Stimulated activated CD4-positive, alpha-beta T cell treated with anti-CD3 and anti-CD28 coated beads, Interleukin-12 subunit alpha, Interleukin-12 subunit beta, amount 100 ng/mL, for 24 hours (primary cell): ENCODE data around the gene ATP2B2.

Experiments used
- DNase-seq, 2 experiments: peaks; one replicate each; pipeline ENCODE4 v3.0.0-alpha.2; 2020; ENCODE audit warnings: low read depth in 2 of 2

ATP2B2 gene

DNA sequence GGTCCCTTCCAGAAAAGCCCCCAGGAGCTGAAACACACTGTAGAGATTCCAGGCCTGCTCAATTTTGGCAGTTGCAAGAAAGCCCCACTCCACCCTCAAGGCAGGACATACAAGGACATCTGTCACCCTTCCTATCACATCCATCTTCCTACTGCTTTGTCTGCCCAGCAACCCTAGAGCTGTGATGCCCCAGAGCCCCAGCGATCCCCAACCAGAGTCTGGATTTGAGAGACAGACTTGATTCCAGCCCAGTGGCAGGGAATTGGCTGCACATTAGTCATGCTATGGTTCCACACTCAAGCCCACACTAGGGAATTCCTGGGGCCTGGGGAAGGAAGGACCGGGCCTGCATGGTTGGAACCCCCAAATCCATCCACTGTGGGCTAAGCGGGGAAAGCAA is 56.8 kb downstream of the ATP2B2 start:
- no peak for DNase-seq

DNA sequence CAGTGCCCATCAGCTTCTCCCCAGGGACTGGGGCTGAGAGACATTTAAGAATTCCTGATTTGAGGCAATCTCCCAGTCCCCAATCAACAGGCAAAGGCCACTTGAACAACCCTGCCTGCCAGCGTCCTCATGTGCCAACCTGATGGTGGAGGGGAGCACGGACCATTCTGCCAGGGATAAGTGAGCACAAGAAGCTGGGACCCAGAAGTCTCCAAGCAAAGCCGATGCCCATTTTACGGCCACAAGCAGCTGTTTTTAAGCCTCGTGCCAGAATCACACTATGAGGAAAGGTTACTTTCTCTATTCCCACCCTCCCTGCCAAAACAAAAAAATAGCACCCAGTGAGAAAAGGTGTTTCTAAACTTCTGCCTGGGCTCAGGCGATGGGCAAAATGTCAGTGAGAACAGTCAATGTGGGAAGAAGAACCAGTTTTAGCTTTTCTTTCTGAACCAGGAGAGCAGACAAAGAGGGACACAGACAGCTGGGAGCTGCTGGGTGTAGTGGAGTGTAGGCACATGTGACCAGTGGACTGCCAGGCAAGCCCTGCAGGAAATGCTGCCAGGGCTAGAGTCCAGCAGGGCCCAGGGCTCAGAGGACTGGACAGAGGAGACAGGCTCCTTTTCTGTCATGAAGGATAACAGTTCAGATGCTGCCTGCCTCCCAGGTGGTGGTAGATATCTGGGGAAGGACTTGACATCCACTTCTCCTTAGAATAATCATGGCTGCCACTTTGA is 57.7 kb downstream of the ATP2B2 start:
- no peak for DNase-seq

DNA sequence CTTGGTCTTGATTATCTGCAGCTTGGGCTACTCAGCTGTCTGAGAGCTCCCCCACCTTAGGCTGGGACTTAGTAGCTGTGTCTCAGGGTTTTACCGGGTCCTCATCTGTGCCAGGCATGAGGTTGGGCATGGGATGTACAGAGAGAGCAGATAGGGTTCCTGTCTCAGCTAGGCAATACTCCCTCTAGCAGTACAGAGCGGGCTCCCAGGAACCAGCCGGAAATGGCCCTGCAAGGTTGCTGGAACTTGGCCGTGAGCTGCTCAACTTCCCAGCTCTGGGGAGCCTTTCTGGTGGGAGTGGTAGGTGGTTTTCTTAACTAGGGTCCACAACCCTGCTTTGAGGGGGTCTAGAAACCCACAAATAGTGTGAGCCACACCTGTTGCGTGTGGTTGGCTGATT is 58.3 kb downstream of the ATP2B2 start:
- DNase-seq = no peak

DNA sequence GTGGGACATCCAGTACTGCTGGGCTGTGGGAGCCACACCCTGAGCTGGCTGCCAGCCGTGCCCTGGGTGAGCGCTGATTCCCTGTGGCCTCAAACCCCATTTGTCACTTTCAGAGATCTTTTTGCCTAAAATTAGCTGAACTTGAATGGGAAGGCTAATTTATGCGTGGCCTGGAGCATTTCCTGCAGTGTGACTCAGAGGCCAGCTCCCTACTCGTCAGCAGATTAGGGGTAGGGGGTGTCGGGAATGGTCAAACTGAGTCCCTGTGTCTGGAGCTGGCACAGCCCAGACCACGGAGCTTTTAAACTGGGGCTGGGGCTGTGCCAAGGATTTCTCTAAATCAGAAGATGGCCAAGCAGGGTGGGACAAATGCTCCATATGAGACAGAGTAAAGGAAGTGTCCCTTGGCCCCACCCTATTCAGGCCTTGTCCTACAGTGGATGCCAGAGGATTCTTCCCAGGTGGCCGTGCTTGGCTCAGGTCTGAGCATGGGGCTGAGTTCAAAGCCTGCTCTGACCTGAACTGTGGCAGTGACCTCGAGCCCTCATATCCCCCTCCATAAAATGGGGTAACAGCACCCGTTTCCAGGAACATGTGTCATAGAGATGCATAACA is 59.7 kb downstream of the ATP2B2 start:
- no peak for DNase-seq

DNA sequence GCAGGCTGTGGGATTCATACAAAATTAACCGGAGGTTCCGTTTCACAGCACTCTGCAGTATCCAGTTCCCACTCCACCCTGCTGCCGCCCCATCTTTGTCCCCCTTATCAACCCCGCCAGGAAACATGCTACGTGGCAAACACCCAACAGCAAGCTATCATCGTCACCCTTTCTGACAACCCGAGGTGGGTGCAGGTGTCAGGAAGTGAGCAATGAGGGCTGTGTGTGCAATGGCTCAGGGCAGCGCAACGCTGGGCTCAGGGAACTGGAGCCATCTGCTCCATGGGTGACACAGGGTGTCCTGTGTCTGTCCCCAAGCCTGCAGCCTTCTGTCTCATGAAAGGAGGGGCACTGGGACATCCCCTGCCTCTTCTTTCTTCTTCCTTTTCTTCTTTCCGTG is 60.9 kb downstream of the ATP2B2 start:
- DNase-seq = no peak

DNA sequence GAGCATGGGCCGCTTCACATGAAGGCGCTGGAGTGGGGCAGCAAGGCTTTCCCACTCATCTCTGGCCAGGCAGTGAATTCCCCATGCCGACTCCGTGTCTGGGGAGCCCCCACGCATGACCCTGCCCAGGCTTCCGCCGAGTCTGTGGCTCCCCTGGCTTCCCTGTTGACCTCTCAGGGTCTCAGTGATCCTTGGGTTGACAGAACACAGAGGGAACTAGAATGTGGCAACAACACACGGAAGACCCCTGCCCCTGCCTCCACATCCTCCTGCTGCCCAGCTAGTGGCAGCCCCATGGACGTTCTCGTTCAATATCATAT is 61.3 kb downstream of the ATP2B2 start:
- DNase-seq = no peak

DNA sequence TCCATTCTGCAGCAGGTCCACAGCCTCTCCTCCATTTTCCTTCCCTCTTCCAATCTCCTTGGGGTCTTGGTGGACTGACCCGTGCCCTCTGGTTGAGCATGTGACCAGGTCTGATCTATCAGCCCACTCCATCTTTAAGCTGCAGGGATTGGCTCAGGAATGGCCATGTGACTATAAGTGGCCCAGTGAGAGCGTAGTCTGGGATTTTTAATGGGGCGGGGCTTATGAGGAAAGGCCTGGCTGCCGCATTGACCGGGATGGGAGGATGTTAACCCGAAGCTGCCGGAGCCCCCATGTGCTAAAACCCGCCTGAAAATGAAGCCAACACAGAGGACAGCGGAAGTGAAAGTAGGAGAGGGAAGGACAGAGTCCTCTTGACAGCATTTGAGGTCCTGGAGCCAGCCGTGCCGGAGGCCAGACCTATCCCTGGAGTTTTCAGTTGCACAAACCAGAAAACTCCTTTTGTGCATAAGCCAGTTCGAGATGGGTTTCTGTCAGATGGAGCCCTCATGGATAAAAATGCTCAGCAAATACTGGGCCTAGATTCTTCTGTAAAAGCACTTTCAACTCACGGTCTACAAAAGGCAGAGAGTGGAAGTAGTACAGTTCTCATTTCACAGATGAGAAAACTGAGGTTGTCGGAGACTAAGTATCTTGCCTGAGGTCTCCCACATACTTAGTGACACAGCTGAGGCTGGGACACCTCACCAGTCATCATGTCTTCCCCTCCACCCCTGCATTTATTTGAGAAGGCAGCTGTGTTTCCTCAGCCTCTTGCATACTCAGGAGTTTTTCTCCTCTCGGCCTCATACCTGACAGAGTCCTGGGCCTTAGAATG is 61.9 kb downstream of the ATP2B2 start:
- DNase-seq = no peak

DNA sequence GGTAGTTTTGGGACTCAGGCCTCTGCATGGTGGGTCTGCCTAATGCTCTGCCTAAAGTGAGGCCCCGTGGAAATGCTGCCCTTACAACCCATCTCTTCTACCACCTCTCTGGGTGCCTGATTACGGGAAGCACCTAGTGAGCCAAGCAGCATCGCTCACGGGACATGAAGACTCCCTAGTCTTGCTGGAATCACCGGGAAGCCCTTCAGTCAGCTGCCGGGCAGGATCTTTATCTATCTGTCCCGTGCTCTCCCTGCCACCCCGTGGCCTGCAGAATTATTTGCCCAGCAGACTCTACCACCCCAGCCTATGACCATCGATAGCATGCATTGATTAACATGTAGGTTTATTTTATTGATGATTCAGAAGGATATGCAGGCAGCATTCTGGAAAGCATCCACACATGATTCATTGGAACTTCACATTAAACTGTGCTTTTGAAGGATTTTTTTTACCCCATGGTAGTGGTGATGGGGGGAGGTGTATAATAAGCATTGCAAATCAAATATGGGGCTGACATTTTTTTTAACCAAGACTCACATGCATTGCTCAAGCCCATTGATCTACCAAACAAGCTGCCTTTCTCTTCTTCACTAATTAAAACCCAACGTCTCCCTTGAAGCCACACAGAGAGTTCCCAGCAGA is 63.1 kb downstream of the ATP2B2 start:
- no peak for DNase-seq

DNA sequence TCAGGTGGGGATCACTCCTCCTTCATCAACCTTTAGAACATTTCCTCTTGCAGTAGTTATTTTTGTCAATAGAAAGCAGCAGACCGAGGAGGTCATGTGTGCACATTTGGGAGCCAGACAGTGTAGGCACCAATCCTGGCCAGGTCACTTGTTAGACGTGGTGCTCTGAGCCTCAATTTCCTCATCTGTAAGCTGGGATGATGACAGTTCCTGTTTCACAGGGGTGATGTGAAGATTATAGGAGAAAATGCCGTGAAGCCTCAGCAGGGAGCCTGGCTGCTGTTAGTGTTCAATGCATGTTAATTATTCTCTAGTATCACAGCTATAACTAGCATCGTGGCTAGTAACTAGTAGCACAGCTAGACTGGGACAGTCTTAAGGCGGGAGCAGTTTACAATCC is 64.7 kb downstream of the ATP2B2 start:
- DNase-seq = no peak

DNA sequence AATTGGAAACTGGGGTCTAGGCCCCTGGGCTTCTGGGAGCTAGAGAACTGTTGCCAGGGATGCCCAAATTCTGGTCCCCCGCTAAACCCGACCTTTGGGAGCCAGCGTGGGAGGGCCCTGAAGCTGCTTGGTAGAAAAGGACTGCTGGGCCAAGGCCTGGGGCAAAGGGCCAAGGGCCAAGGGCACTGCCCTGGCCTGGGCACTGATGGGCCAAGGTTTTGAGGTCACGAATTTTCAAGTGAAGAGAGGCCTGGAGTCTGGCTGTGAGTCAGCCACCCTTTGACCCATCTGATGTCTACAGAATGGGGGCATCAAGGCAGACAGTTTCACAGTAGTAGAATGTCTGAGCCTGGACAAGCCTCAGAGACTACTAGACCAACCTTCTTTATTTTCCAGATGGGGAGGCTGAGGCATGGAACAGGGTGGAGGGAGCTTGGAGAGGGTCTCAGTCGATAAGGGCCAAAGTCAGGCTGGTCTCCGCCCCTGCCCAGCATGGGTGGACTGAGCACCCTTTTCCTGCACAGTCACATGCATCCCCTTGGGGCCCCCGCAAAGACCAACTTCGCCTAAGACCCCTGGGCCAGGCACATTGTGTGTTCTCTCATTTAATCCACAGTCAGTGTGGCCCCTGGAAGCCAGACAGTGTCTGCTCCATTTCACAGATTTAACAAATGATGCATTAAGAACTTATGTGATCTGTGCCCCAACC is 66.3 kb downstream of the ATP2B2 start:
- DNase-seq = no peak

DNA sequence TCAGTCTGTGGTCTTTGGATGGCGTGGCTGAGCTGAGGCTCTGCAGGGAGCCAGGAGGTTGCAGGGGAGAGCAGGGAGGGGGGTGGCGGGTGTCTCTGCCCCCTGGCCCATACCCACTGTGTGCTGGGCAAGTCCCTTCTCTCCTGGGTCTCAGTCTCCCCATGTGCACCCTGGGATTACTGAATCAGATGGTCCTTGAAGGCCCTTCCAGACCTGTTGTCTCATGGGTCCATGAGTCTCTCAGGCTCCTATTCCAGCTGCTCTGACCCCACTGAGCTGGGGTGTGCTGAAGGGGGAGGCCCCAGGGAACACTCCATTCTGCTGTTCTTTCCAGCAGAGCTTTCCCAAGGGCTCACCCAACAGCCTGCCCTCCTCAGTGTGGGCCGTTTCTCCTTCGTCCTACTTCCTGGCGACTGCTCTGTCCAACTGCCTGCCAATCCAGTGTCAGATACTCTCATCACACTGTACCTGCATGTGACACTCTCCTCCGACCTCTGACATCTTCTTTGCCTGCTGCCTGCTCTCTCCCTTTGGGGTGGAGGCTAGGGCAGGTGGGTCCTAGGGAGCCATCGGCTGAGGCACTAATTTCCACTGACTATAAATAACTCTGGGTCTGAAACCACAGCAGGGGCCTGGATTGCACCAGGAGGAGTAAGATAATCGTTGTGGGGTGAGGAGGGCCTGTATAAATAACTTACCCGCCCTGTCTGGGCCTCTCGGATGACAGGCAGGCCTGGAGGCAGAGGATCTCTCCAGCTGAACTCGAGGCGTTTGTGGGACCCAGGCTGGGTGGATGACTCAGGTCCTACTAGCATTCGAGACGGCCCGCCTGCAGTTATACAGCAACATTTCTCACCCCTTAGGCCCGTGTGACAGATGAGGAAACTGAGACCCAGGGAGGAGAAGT is 67.1 kb downstream of the ATP2B2 start:
- no peak for DNase-seq

DNA sequence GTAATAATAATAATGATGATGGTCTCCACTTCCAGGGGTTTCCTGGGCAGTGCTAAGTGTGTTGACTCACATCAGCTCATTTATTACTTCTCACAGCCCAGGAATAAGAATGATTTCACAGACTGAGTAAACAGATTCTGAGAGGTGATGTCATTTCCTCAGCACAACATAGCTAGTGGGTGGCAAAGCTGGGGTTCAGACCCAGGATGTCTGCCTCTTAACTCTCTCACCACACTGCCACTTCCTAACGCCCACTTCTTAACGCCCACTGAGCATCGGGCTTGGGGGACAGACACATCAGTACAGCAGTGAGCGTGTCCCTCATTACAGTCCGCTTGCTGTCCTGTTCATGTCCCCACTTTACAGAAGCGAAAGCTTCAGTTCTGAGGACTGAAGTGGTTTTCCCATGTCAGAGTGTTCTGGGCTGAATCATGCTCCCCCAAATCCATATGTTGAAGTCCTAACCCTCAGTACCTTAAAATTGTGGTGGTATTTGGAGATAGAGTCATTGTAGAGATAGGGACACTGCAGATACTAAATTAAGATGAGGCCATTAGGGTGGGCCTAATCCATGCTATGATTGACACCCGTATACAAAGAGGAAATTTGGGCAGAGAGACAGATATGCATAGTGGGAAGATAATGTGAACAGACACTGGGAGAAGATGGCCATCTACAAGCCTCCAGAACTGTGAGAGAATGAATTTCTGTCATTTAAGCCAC is 68.0 kb downstream of the ATP2B2 start:
- DNase-seq = peak; percentile 9 to 59

DNA sequence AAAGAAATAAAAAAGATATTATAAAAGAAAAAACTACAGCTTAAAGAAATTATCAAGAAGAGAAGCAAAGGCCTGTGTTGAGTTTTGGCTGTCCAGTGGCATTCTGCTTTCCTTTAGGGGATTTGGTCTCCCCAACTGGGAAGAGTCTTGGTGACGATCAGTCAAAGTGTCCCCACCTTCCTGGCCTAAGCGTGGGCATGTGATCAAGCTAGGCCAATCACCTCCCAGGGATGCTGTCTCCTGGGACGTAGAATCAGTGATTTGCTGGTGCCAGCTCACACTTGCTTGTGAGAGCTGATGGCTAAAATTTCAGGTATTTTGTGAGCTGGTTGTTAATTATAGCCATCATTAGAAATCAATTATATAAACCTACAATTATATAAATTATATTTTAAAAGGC is 69.5 kb downstream of the ATP2B2 start:
- no peak for DNase-seq

DNA sequence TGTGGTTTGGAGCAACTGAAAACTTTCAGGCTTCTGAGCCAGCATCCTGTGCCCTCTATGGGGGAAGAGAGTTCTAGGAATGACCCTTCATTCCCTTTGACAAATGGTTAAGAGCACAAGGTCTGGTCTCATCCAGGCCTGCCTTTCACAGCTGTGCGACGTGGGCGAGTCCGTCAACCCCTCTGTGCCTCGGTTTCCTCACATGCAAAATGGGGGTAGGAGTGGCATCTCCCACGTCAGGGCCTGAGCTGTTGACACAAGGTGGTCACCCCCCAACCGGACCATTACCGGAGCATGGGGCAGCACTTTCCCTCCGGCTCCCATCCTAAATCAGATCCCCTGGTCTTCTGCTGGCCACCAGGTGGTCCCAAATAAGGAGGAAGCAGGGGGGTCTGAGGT is 70.4 kb downstream of the ATP2B2 start:
- no peak for DNase-seq

DNA sequence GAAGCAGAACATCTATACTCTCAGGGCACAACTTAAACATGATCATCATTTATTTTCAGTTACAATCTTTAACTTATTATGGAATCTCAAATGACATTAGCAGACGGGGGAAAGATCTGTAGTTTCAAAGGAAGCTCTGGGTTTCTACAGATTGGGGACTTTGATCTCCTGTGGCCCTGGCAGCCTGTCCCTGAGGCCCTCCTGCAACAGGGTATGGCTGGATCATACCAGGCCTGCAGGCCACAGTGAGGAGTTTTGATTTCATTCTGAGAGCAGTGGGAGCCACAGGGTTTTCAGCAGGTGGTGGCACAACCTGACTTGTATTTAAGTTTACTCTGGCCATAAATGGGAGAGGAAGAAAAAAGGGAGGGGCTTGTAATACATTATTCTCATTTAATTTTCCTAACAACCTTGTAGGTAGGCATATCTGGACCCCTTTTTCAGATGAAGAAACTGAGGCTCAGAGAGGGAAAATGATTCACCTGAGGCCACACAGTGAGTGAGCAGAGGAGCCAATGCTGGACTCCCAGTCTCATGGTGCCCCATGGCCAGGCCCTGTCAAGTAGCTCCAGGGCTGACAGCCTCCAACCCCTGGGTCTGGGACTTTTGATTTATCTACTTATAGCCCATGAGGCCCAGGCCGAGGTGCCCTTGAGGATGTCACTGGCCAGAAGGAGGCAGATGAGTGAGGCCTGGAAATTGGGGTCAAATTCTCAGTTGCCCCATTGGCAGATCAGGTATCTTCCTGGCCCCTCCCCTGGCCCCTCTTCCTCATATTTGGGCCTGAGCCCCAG is 71.0 kb downstream of the ATP2B2 start:
- no peak for DNase-seq

DNA sequence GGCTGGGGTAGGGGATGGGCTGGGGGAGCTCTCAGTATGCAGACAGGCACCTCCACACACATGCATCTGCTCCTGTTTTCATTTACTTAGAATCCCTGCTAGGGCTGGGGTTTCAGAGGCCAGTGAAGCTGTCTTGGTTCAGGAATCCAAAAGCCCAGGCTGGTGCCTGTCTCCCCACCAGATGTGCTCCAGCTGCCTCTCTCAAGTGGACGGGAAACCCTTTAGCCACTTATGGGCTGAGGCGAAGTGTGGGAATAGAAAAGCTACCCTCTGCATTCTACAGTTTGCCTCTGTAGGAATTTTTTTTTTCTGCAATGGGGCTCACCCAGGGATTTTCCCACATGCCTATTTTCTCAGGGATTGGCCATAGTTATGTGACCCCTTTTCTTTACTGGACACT is 72.5 kb downstream of the ATP2B2 start:
- DNase-seq = no peak

DNA sequence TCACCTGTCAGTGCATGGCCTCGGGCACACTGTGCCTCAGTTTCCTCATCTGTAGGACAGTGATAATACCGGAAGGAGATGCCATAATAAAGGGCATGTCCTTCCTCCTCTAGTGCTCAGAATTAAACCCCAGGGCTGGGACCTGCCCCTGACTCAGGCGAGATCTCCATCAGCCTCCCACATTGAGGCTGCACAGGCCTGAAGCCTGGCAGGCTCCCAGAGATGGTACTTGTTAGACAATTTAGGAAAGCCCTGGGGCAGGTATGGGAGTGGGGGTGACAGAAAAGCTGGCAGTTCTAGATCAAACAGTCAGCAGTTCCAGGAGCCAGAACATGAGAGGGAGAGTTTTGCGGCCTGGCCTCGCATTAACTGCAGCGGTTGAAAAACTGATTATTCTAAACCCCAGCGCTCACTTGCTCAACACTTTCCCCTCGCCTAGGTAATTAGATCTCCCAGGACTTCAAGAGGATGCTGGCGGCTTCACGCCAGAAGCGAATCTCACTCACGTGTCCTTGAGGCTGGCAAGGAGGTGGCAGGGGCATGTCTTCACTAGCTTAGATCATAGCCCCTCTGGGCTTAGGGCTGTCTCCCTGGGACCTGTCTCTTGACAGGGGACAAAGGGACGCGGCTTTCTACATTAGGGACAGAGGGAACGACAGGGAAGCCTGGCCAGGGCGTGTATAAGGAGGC is 73.1 kb downstream of the ATP2B2 start:
- no peak for DNase-seq

DNA sequence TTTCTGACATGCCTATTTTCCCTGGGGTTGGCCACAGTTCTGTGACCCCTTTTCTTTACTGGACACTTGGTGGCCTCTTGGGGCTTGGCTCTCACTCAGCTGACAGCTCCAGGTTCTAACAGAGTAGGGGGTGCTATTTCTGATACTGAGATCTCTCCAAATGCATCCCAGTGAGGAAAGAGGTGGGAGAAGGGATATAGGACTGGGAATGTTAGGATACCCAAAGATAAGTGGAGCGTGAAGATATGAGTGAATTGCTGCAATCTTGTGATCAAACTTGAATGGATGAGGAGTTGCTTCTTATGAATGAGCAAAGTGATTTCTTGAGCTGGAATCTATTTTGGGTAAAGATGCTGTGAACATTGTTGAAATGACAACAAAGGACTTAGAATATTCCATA is 74.6 kb downstream of the ATP2B2 start:
- DNase-seq = no peak
